Osteoblast (primary cell): ENCODE data around the gene RPUSD1. TPM values are rescaled to one million over a fixed set of nuclear protein-coding genes. Genes with fewer than 3 reads are reported as not detected.

ENCODE experiments used
- DNase-seq: peaks from one replicate; pipeline ENCODE4 v3.0.0; 2011; ENCODE audit warnings: low spot score, mixed read lengths; ENCODE audit not compliant: insufficient read length; ENCODE audit errors: missing footprints
- H2AFZ ChIP-seq: 2 replicates; pipeline ENCODE4 v1.6.0; 2011; ENCODE audit warnings: mild to moderate bottlenecking, low read length
- H3K27ac ChIP-seq: 2 replicates; pipeline ENCODE4 v1.5.1; 2011; ENCODE audit warnings: mild to moderate bottlenecking, low read depth, low read length, moderate library complexity
- H3K27me3 ChIP-seq: 2 replicates; pipeline ENCODE4 v1.6.0; 2012; ENCODE audit warnings: mild to moderate bottlenecking, control low read depth, inconsistent platforms, low read length, moderate library complexity; ENCODE audit not compliant: insufficient read depth
- H3K36me3 ChIP-seq: 2 replicates; pipeline ENCODE4 v1.5.1; 2011; ENCODE audit warnings: mild to moderate bottlenecking, low read length, control low read depth, moderate library complexity; ENCODE audit not compliant: insufficient read depth
- H3K4me1 ChIP-seq: 2 replicates; pipeline ENCODE4 v1.5.1; 2011; ENCODE audit warnings: mild to moderate bottlenecking, low read length, control low read depth, moderate library complexity; ENCODE audit not compliant: insufficient read depth
- H3K4me2 ChIP-seq: 2 replicates; pipeline ENCODE4 v1.6.0; 2011; ENCODE audit warnings: mild to moderate bottlenecking, low read length; ENCODE audit not compliant: insufficient read depth
- H3K4me3 ChIP-seq: fragments of 200-600 bp; sonication (generic); 3 replicates; pipeline ENCODE4 v1.5.1; 2012; ENCODE audit warnings: mild to moderate bottlenecking, low read length, inconsistent platforms; ENCODE audit not compliant: insufficient read depth
- H3K79me2 ChIP-seq: 2 replicates; pipeline ENCODE4 v1.6.0; 2012; ENCODE audit warnings: mild to moderate bottlenecking, low read length, control low read depth, inconsistent platforms; ENCODE audit not compliant: insufficient read depth
- H3K9me3 ChIP-seq: 2 replicates; pipeline ENCODE4 v1.5.1; 2011; ENCODE audit warnings: low read depth, low read length, control low read depth
- H4K20me1 ChIP-seq: 2 replicates; pipeline ENCODE4 v1.6.0; 2012; ENCODE audit warnings: mild to moderate bottlenecking, low read length, control low read depth; ENCODE audit not compliant: insufficient read depth
- CTCF ChIP-seq: IDR thresholded peaks from 2 replicates; pipeline ENCODE4 v1.5.1; 2011; ENCODE audit warnings: mild to moderate bottlenecking, low read depth, low read length, moderate library complexity; ENCODE audit errors: extremely low read depth
- total RNA-seq: library from RNA; depleted of rRNA; stranded (reverse); fragments of >200 nt; gene quantifications from 2 replicates; pipeline ENCODE4 v1.2.3, GENCODE V29; 2012

The RPUSD1 gene
- total RNA-seq, 1 donor = 28.2 TPM

GRCh38 chr16:766008-766819, 22.0 kb downstream of the RPUSD1 start:
- Histone ChIP-seq H2AFZ (no peak overlapping the region), H3K4me2 (no peak overlapping the region), H3K27me3 (no peaks in the 10 kb centered on the region), H3K79me2 (no peaks in the 10 kb centered on the region), H4K20me1 (no peaks in the 10 kb centered on the region), H3K36me3 (no peaks in the 10 kb centered on the region), H3K9me3 (no peaks in the 10 kb centered on the region), H3K27ac (no peak overlapping the region), H3K4me1 (no peaks in the 10 kb centered on the region), H3K4me3 (no peak overlapping the region)
- DNase-seq = no peak
- TF ChIP-seq CTCF = no peak

GRCh38 chr16:765488-765865, 22.7 kb downstream of the RPUSD1 start:
- no peak for DNase-seq
- Histone ChIP-seq H3K79me2 (no peaks in the 10 kb centered on the region), H3K27ac (no peak overlapping the region), H3K36me3 (no peaks in the 10 kb centered on the region), H3K4me1 (no peaks in the 10 kb centered on the region), H3K27me3 (no peaks in the 10 kb centered on the region), H3K9me3 (no peaks in the 10 kb centered on the region), H3K4me2 (no peak overlapping the region), H3K4me3 (no peak overlapping the region), H2AFZ (no peak overlapping the region), H4K20me1 (no peaks in the 10 kb centered on the region)
- no peak for TF ChIP-seq CTCF

- Histone ChIP-seq H3K27ac (no peak overlapping the region), H3K27me3 (no peaks in the 10 kb centered on the region), H3K4me3 (no peak overlapping the region), H3K79me2 (no peaks in the 10 kb centered on the region), H2AFZ (no peak overlapping the region), H3K4me2 (no peak overlapping the region), H3K4me1 (no peaks in the 10 kb centered on the region), H3K36me3 (no peaks in the 10 kb centered on the region), H3K9me3 (no peaks in the 10 kb centered on the region), H4K20me1 (no peaks in the 10 kb centered on the region)
- DNase-seq = no peak
- TF ChIP-seq CTCF = no peak
Observed at GRCh38 chr16:764848-765487, 23.2 kb downstream of the RPUSD1 start.

- no peaks in the 10 kb centered on the region for H3K4me1 ChIP-seq
- H3K4me3 ChIP-seq = no peak overlapping the region
- H3K9me3 ChIP-seq = no peaks in the 10 kb centered on the region
- H3K27ac ChIP-seq = no peak overlapping the region
- H3K79me2 ChIP-seq = no peaks in the 10 kb centered on the region
- no peak overlapping the region for H2AFZ ChIP-seq
- H4K20me1 ChIP-seq = no peaks in the 10 kb centered on the region
- H3K4me2 ChIP-seq = no peak overlapping the region
- peak; percentile 87 for DNase-seq
- H3K36me3 ChIP-seq = no peaks in the 10 kb centered on the region
- H3K27me3 ChIP-seq = no peaks in the 10 kb centered on the region
- no peak for TF ChIP-seq CTCF
Observed at GRCh38 chr16:764184-764750, 23.9 kb downstream of the RPUSD1 start.
